ENCODE data around the gene NFIC.
A peak's percentile ranks its signal among the peaks of the same experiment; 100 is the strongest.

The NFIC gene

DNA sequence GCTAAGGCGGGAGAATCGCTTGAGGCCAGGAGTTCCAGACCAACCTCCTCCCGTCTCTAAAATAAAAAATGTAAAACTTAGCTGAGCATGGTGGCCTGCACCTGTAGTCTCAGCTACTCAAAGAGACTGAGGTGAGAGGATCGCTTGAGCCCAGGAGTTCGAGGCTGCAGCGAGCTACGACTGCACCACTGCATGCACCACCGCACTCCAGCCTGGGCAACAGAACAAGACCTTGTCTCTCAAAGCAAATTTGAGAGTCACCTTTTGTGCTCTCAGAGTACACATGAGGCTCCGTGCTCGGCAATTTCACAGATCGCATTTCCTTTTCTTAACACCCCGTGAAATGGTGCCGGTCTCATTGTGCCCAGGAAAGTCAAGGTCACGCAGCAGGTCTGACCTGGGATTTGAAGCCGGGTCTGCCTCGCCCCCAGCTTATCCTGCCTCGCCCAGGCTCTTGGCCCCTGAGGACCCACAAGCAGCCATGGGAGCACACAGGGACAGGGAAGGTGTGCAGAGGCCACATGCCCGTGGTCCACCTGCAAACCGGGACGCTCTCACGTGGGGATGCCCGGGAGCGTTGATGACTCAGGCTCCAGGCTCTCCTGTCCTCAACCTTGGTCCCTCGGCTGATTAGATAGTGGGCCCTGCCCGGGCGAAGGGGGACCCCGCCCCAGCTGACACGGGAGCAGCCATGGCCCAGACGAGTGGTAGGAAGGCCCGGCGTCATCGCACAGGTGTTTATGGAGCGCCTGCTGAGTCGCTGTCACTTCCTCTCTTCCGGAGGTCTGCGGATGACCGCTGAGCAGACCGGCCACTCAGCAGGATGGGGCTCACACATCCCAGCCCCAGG is 115.1 kb downstream of the NFIC start:
- DNase-seq: no peak

DNA sequence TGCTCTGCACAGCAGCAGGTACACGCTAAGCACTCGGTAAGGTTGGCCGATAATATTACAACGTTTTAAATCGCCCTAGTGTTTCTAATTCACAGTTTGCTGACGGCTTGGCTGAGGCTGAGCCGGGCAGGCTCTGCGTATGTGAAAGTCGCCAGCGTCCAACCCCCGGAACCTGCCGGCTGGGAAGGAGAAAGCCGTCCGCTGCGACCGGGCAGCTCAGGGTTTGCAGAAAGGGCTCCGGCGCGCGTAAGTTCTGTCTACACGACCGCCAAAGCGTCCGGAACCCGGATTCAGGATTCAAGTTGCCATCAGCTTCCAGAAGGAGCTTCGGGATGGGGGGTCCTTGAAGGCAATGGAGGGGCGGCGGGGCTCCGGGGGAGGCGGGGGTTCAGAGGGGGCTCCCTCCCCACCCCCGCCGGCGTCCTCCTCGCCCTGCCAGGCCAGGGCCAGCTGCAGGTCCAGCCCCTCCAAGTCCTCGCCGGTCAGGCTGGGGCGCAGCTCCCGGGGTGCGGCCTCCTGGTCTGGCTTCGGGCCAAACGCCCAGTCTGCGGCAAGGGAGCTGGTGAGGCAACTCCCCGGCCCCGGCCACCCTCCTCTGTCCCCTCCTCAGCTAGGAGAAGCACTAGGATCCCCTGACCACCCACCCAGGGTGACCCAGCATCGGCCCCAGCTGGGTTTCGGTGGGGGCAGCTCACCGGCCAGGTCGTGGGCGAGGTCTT is 116.3 kb downstream of the NFIC start:
- no peak for DNase-seq

DNA sequence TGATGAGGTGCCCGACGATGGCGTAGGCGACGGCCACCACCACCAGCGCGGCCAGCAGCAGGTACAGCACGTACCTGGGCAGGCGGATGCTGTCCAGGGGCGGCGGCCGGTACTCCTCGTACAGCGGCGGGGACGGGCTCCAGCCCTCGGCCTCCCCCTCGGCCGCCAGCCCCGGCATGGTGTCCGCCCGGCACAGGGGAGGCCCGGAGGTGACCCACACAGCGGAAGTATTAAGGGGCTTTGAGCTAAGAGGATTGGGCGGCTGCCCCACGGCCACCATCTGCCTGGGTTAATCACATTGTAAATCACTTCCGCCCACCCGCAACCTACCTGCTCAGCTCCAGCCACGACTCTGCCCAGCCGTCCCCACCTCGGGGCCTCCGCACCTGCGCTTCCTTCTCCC is 116.8 kb downstream of the NFIC start, which contains the start of gene SMIM44:
SMIM44 (minus strand) TSS at position 216 of the 403 bp plus-strand sequence; CDS start at position 178, 38 bp downstream.
- no peak for DNase-seq

DNA sequence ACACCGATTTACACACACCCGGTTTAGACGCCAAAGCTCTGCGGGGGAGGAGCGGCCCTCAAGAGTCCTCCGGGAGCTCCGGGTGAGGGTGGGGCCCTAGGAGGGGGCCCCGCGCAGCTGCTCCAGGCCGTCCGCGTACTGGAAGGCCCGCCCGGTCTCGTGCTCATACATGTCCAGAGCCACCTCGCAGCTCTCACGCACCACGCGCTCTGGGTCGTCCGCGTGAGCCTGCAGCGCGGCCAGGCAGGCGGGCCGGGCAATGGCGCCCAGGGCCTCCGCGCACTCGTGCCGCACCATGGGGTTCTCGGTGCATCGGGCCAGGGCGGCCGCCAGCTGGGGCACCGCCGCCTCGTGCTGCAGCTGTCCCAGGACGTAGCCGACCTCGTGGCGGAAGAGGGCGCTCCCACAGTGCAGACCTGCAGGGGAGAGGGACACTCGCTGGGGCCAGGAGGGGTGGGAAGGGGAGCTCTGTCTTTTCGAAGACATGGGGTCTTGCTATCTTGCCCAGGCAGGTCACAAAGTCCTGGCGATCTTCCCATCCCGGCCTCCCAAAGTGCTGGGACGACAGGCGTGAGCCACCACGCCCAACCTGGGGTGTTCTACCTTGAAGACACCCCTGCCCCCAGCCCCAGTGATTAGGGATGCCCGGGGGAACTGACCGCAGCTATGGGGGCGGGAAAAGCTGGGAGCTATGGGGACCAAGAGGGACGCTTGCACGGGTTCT is 125.2 kb downstream of the NFIC start:
- no peak for DNase-seq

DNA sequence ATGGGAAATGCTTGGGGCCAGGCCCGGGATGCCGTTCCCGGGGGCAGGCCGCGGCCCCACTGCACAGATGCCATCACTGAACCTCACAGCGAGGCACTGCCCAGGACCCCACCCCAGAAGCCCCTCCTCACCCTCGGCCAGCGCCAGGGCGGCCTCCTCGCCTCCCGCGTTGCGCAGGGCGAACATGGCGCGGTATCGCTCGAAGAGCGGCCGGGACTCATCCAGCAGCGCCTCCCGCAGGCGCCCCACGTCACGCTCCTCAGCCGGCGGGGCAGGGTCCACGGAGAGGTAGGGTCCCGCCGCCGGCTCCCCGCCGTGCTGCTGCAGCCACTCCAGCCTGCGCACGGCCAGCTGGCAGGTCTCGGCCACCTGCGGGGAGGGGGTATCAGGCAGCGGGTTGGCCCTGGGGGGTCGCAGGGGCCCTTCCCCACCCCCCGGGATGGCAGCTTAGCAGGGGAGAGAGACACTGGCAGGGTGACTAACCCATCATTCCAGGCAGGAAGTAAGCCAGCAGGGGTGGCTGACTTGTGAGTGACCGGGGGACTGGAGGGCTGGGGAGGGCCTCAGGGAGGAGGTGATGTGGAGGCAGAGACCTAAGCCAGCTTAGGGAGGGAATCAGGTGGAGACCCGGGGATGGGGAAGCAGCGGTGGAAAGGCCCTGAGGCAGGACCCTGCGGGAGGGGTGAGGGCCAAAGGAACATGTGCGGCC is 125.9 kb downstream of the NFIC start:
- no peak for DNase-seq

DNA sequence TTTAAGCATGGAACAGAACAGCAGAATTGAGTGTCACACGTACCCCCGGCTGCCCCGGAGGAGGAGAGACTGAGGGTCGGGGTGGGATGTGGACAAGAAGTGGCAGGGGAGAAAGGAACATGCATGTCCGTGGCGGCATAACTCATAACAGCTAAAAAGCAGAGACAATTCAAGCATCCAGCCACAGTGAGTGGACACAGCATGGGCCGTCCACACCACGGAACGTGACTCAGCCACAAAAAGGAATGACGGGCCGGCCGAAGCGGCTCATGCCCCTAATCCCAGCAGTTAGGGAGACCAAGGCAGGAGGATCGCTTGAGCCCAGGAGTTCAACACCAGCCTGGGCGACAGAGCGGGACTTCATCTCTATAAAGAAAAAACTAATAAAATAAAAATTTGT is 126.5 kb downstream of the NFIC start:
- no peak for DNase-seq

DNA sequence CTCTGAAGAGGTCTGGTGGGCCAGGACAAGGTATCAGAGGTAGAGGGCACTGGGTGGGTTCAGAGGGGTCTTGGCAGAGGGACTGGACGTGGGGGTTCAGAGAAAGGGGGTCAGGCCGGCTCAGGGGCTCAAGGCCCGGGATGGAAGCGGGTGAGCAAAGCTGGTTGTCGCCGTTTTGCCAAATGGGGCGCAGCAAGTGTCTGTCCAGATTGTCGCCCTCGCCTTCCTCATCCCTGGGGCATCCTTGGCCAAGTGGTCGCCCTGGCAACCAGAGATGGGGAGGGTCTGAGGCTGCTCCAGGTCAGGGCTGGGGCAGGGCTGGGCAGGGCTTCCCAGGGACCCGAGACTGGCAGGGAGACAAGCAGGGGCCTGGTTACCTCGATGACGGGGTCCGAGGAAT is 127.3 kb downstream of the NFIC start:
- DNase-seq: no peak

DNA sequence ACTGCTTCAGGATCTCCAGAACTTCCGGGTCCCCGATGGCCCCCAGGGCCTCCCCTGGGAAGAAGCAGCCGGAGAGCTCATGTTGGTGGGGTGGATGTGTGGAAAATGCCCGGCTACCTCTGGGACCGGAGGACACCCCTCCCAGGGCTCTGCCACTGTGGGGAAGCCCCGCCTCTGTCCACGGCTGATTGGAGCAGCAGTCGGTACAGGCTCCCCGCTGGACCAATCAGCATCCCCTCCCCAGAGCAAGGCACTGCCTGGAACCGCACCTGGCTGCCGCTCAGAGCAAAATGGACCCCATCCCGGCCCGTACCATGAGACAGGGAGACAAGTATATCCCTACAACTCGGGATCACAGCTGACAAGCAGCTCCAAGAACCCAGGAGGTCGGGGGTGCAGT is 127.7 kb downstream of the NFIC start:
- DNase-seq: peak in 49 of 51 donors; percentile 21 to 97 (median 83)

DNA sequence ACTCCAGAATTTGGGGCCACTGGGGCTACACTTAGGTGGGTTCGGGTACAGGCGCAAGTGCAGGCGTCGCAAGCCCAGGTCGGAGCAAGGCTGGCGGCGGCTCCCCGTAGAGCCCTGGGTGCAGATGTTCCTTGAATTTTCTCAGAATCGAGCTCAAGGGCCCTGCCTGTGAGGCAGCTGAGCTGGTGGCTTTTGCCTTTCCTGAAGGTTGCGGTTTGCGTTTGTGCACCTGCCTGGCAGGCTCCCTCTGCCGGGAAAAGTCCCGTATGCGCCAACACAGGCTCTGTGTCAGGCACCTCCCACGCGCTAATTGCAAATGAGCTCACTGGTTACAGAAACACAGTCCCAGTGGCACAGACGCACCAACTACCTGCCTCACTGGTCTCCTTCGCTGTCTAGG is 128.2 kb downstream of the NFIC start:
- peak in 2 of 51 donors; percentile 36 to 41 for DNase-seq

DNA sequence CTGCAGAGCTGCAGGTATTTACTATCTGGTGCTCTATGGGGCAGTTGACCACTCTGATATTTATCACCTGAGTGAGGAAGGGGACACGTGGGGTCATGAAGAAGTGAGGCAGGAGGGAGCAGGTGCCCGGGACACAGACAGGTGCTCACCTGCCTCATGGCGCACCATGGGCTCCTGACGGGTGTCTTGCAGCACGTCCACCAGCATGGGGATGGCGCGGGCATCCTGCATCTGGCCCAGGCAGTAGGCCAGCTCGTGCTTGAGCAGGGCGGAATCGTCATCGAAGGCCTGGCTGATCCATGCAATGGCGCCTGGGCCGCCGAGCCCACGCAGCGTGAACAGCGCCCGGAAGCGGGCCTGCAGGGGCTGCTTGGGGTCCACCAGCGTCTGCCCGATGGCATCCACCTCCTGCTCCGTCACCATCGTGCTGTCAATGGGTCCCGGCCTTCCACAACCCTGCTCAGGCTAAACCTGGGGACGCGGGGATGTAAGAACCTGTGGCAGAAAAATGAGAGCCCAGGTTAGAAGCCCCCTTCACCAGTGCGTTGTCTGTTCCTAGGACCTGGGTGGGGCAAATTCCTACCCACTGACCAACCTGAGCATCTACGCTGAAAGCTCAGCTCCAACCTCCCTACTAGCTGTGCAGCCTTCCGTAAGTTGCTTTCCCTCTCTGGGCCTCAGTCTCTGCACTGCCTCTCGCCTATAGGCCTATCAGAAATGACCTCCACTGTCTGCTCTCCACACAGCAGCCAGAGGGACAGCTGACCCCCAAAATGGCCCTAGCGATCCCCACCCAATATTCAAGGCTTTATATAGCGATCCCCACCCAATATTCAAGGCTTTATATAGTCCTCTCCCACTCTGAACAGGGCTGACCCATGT is 130.2 kb downstream of the NFIC start:
- DNase-seq: no peak

DNA sequence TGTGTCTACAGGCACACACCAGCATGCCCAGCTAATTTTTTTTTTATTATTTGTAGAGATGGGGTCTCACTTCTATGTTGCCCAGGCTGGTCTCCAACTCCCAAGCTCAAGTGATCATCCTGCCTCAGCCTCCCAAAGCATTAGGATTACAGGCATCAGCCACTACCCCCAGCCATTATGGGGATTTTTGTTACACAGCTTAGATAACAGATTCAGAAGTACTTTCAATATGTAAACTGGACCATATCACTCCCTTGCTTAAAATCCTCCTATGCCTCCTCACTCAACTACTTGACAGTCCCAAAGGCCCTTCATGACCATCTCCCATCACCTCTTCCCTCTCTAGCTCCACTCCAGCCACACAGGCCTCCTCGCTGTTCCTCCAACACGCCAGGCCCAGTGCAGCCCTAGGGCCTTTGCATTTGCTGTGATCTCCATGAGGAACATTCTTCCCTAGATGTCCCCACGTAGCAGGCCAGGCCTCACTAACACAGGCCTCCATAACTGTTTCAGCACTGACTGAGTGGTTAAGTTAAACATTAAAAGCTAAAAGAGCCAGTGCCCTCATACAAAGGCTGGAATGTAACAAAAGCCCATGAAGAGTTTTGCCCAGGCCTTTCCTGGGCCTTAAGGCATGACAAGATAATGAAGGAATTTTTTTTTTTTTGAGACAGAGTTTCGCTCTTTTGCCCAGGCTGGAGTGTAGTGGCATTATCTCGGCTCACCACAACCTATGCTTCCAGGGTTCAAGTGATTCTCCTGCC is 131.6 kb downstream of the NFIC start:
- no peak for DNase-seq

DNA sequence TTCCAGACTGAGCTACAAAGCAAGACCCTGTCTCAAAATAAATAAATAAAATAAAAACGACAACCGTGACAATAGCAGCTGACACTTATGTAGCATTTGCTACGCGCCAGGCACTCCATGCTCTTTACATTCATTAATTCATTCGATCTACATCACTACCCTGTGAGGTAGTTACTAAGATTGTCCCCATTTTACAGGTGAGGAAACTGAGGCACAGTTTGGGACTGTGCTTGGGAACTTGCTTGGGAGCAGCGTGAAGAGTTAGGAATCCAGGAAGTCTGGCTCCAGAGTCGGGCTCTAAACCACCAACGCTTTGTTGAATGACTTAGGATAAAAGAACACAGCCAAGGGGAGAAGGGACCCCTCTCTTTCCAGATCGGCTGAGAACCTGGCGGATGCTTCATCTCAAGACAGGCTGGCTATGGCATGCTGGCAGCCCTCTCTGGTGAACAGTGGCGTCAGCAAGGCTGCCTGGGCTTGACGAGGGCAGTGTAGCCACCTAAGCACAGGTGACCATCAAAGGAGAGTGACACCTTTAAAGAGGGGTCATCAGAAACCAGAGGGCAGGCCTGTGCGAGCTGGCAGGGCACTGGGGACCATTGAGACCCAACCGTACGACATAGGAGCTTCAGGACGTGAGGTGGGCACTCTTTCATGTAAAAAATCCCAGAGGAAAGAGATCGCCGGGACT is 133.5 kb downstream of the NFIC start:
- no peak for DNase-seq

DNA sequence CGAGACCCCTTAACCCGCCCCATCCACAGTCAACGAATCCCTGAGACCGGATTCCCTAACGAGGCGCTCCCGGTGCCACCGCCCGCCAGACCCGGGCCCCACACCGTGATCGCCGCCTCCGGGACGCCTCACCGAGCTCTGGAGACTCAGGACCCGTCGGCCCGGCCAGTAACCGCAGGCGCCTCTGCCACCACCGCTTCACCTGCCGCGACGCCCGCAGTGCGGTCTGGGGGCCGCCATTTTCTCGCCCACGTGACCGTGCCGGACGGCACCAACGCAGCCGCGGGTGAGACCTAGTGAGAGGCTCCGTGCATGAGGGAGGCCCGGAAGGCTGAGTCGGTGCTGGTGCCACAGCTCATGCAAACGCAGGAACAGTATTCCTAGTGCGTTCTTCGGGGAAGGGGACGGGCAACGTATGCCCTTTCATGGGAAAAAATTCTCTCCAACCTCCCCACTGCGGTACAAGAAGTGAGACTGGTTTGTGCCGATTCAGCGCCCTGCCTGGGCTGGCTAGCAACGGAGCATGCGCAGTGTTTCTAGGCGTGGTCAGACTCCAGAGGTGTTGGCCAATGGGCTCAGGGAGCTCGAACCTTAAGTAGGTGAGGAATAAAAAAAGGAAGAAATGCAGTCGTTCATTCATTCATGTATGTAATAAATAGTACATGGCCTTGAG is 134.2 kb downstream of the NFIC start, which contains the start of gene DOHH:
DOHH (minus strand) TSS at position 246 of the 673 bp plus-strand sequence. CDS start 3,860 bp downstream, outside the sequence.
- DNase-seq: peak; percentile 76 to 99 (median 92)

DNA sequence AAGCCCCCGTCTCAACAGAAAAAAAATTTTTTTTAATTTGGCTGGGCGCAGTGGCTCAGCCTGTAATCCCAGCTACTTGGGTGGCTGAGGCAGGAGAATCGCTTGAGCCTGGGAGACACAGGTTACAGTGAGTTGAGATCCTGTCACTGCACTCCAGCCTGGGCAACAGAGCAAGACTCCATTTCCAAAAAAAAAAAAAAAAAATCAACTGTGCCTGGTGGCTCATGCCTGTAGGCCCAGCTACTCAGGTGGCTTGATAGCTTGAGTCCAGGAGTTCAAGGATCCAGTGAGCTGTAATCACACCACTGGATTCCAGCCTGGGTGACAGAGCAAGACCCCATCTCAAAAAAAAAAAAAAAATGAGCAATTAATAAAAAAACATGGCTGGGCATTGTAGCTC is 135.4 kb downstream of the NFIC start:
- DNase-seq: no peak

DNA sequence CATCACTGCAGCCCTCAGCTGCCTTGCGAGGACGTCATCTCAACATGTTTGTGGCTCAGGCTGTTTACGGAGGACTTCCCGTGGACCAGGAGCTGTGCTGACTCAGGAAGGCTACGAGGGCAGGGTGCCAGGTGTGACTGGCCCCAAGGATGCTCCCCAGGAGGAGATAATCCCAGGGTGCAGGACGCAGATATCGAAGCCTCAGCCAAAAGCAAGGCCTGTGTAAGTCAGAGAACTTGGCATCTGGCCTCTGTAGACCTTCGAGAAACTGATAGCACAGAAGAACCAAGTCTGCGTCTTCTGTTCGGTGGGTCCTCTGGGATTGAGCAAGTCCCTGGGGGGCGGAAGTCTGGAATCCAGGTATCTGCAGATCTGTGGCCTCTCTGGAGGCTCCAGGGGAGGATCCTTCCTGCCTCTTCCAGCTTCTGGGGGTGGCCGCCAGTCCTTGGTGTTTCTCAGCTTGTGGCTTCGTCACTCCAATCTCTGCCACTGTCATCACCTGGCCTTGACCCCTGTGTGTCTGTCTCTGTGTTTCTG is 136.7 kb downstream of the NFIC start:
- DNase-seq: no peak

DNA sequence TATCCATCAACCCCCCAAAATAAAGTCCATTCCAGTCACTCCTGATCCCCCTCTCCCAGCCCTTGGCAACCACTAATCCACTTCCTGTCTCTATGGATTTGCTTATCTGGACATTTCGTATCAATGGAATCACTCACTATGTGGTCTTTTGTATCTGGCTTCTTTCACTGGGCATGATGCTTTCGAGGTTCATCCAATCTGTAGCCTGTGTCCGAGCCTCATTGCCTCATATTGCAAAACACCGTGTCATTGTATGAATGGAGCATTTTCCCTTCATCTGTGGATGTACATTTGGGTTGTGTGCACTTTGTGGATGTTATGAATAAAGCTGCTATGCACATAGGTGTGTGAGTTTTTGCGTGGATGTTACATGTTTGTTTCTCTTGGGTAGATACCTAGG is 138.4 kb downstream of the NFIC start:
- DNase-seq: no peak

DNA sequence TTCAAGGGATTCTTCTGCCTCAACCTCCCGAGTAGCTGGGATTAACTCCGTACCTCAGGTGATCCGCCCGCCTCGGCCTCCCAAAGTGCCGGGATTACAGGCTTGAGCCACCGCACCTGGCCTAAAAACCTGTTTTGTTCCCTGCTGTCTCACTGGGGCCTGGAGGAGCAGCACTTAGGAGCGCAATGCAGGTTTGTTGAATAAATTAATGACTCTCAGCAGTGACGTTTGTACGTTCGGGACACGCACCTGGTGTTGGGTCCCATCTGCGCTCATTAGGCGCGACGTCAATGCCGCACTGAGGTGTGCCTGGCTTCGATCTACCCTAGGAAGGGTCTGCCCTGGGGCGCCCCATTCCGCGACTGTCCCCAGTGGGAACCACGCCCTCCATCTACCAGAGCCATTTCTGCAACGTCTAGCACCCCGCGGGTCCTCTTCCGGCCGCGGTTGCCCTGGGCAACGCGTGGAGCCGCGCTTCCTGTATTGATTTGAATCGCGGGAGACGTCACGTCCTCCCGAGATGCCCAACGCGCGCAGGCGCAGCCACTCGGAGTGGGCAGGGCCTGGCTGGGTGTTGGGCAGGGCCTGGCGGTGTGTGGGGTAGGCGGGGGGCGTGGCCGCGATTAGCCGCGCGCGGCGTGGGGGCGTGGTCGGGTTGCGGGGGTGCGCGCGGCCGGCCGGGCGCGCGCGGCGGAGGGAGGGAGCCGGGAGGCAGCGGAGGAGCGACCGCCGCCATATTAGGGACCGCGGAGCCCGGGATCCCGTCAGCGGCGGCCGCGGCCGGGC is 139.4 kb downstream of the NFIC start, which contains the start of gene FZR1:
FZR1 (plus strand) TSS at position 714 of the 786 bp plus-strand sequence. CDS start 16,679 bp downstream, outside the sequence.
- DNase-seq: peak; percentile 55 to 99 (median 98)

Data from hypothalamus (tissue), 51 donors.